Measurements from ENCODE around the gene CELF4.

- TF ChIP-seq CTCF (IDR thresholded peaks at IDR 0.05): no peak
- no peak for TF ChIP-seq POLR2A (IDR thresholded peaks at IDR 0.05)
These were observed 258.4 kb downstream of the CELF4 start for GRCh38 chr18:37307181-37307580.
